Astrocyte of the spinal cord (primary cell): Measurements from ENCODE around the gene ZFP62.
"Not testable (repeated sequence)": the region's sequence is repeated elsewhere in the genome, so short reads cannot be mapped to it uniquely, and the experiment has no call there.

Experiments
- DNase-seq: peaks from one replicate; pipeline ENCODE4 v3.0.0; 2011; ENCODE audit warnings: low read depth, low spot score
- H3K4me3 ChIP-seq: 2 replicates; pipeline ENCODE4 v1.5.1; 2011; ENCODE audit warnings: low read depth, mild to moderate bottlenecking, low read length, moderate library complexity
- CTCF ChIP-seq: IDR thresholded peaks from 2 replicates; pipeline ENCODE4 v1.5.1; 2012; ENCODE audit warnings: low read depth, mild to moderate bottlenecking, low read length, inconsistent platforms
- in situ Hi-C: cut with HindIII; loops from 2 replicates; pipeline ENCODE4 v1.10.0; 2017; ENCODE audit warnings: low sequenced_read_pairs

ZFP62 gene

GRCh38 chr5:180831139-180832093 is 29.7 kb downstream of the ZFP62 start:
- in situ Hi-C loops = no loop called here
- DNase-seq = peak; percentile 70
- TF ChIP-seq CTCF = peak; percentile 17
- H3K4me3 ChIP-seq = peak overlapping the region; percentile 68

GRCh38 chr5:180830253-180831138 is 30.6 kb downstream of the ZFP62 start:
- no peak for TF ChIP-seq CTCF
- DNase-seq = no peak
- H3K4me3 ChIP-seq = peak overlapping the region; percentile 68
- in situ Hi-C loops = no loop called here

GRCh38 chr5:180829726-180830125 is 31.4 kb downstream of the ZFP62 start:
- H3K4me3 ChIP-seq = no peak overlapping the region
- no peak for DNase-seq
- TF ChIP-seq CTCF = no peak

GRCh38 chr5:180828756-180829531 is 32.1 kb downstream of the ZFP62 start:
- DNase-seq, H3K4me3 ChIP-seq, in situ Hi-C loops: not testable (repeated sequence)

More at GRCh38 chr5:180829726-180830125, 31.4 kb downstream of the ZFP62 start:
- in situ Hi-C loops = no loop called here

- DNase-seq, H3K4me3 ChIP-seq, in situ Hi-C loops: not testable (repeated sequence)
Observed at GRCh38 chr5:180827374-180827773, 33.7 kb downstream of the ZFP62 start.

- in situ Hi-C loops = no loop called here
- peak; percentile 44 for DNase-seq
- no peak for TF ChIP-seq CTCF
- H3K4me3 ChIP-seq = no peak overlapping the region
Observed at GRCh38 chr5:180825768-180826525, 35.1 kb downstream of the ZFP62 start.
